ENCODE data around the gene HOXB13.

HOXB13 gene

GRCh38 chr17:48748718-48749566 lies 20.4 kb upstream of the HOXB13 start:
- DNase-seq, result no peak

GRCh38 chr17:48747445-48748363 lies 19.2 kb upstream of the HOXB13 start:
- DNase-seq, result no peak

GRCh38 chr17:48746916-48747444 lies 18.4 kb upstream of the HOXB13 start:
- no peak for DNase-seq

GRCh38 chr17:48745381-48746275 lies 17.1 kb upstream of the HOXB13 start:
- DNase-seq, result no peak

GRCh38 chr17:48740537-48740936 lies 12.0 kb upstream of the HOXB13 start:
- DNase-seq, result no peak

GRCh38 chr17:48738803-48739526 lies 10.4 kb upstream of the HOXB13 start:
- DNase-seq, result no peak

GRCh38 chr17:48738424-48738802 lies 9.9 kb upstream of the HOXB13 start:
- DNase-seq, result no peak

- DNase-seq, result no peak
Measured at GRCh38 chr17:48737330-48738043, 8.9 kb upstream of the HOXB13 start.

- DNase-seq, result no peak
Measured at GRCh38 chr17:48735062-48735351, 6.5 kb upstream of the HOXB13 start.

GRCh38 chr17:48734333-48735061 lies 5.9 kb upstream of the HOXB13 start:
- no peak for DNase-seq

GRCh38 chr17:48733632-48734328 lies 5.2 kb upstream of the HOXB13 start:
- DNase-seq, result no peak

- no peak for DNase-seq
Measured at GRCh38 chr17:48732688-48733629, 4.4 kb upstream of the HOXB13 start.

- no peak for DNase-seq
Measured at GRCh38 chr17:48731355-48731754, 2.8 kb upstream of the HOXB13 start.

GRCh38 chr17:48730240-48730550 lies 1.6 kb upstream of the HOXB13 start:
- DNase-seq, result no peak

- peak; percentile 12 for DNase-seq
Measured at GRCh38 chr17:48729335-48730239, 1.0 kb upstream of the HOXB13 start.

GRCh38 chr17:48727415-48728175 lies 955 bp downstream of the HOXB13 start:
- no peak for DNase-seq

- DNase-seq, result no peak
Measured at GRCh38 chr17:48726916-48727286, 1.6 kb downstream of the HOXB13 start.
